Measurements from ENCODE around the gene ENTR1. TPM values are rescaled to one million over a fixed set of nuclear protein-coding genes. Genes with fewer than 3 reads are reported as not detected.
A peak's percentile ranks its signal among the peaks of the same experiment; 100 is the strongest.

The ENTR1 gene
- 10 to 100 TPM; 40.8 to 55.1 (median 43.7) TPM for total RNA-seq (2021; fragmentation: NEBNext Ultra II Directional; extraction: Animal tissue kit (Norgen Biotek cat#: 25700))
- long read RNA-seq, partial matches to known transcripts: 2 of 8 reads
- long read RNA-seq, other reads (novel, unspliced or antisense): 3 of 8 reads

- Mint-ChIP-seq H3K4me3 (peak within 1 kb of the TSS; percentile 98), H3K27ac (peak within 1 kb of the TSS; percentile 91), H3K36me3 (ENCODE audit: low read depth) (peaks cover 33% of the 10 kb centered on the region), H3K9me3 (no peaks in the 10 kb centered on the region), H3K4me1 (ENCODE audit: low read depth) (peaks cover 31% of the 10 kb centered on the region), H3K27me3 (ENCODE audit: insufficient read depth) (peaks cover 2% of the 10 kb centered on the region; the same call in 1 of the 2 replicates)
- no peak for TF ChIP-seq CTCF (IDR thresholded peaks at IDR 0.05)
- peak; percentile 78 for DNase-seq
These were observed at the start of gene ENTR1, which contains the start of gene PMPCA for GRCh38 chr9:136410500-136411287. TSS of gene ENTR1 (minus strand) at chr9:136410614. CDS start at chr9:136410397, 217 bp downstream. TSS of gene PMPCA (plus strand) at chr9:136410658. CDS start at chr9:136410669, 11 bp downstream.

- no peaks in the 10 kb centered on the region for H3K9me3 Mint-ChIP-seq
- no peaks in the 10 kb centered on the region for H3K4me1 Mint-ChIP-seq (ENCODE audit: low read depth)
- H3K27me3 Mint-ChIP-seq (ENCODE audit: insufficient read depth): peaks cover 5% of the 10 kb centered on the region; the same call in 1 of the 2 replicates
- no peak for DNase-seq
- H3K27ac Mint-ChIP-seq: no peak overlapping the region
- no peak for TF ChIP-seq CTCF (IDR thresholded peaks at IDR 0.05)
- H3K36me3 Mint-ChIP-seq (ENCODE audit: low read depth): peaks cover 22% of the 10 kb centered on the region; the same call in 1 of the 2 replicates
- no peak overlapping the region for H3K4me3 Mint-ChIP-seq
These were observed 49.0 kb upstream of the ENTR1 start for GRCh38 chr9:136459425-136459824.

- H3K4me3 Mint-ChIP-seq: no peak overlapping the region
- no peaks in the 10 kb centered on the region for H3K9me3 Mint-ChIP-seq
- H3K27me3 Mint-ChIP-seq (ENCODE audit: insufficient read depth): peaks cover 3% of the 10 kb centered on the region; the same call in 1 of the 2 replicates
- H3K27ac Mint-ChIP-seq: no peak overlapping the region
- TF ChIP-seq CTCF (IDR thresholded peaks at IDR 0.05): no peak
- no peak for DNase-seq
- H3K4me1 Mint-ChIP-seq (ENCODE audit: low read depth): no peaks in the 10 kb centered on the region
- peaks cover 21% of the 10 kb centered on the region; the same call in 1 of the 2 replicates for H3K36me3 Mint-ChIP-seq (ENCODE audit: low read depth)
These were observed 46.9 kb upstream of the ENTR1 start for GRCh38 chr9:136457326-136457725.

- TF ChIP-seq CTCF (IDR thresholded peaks at IDR 0.05): no peak
- H3K4me3 Mint-ChIP-seq: no peak overlapping the region
- no peaks in the 10 kb centered on the region for H3K4me1 Mint-ChIP-seq (ENCODE audit: low read depth)
- H3K27me3 Mint-ChIP-seq (ENCODE audit: insufficient read depth): peaks cover 3% of the 10 kb centered on the region; the same call in 1 of the 2 replicates
- no peaks in the 10 kb centered on the region for H3K9me3 Mint-ChIP-seq
- no peak for DNase-seq
- peaks cover 18% of the 10 kb centered on the region; the same call in 1 of the 2 replicates for H3K36me3 Mint-ChIP-seq (ENCODE audit: low read depth)
- H3K27ac Mint-ChIP-seq: no peak overlapping the region
These were observed 45.8 kb upstream of the ENTR1 start for GRCh38 chr9:136456258-136456657.

GRCh38 chr9:136455043-136456002, 44.9 kb upstream of the ENTR1 start:
- no peak for DNase-seq
- Mint-ChIP-seq H3K9me3 (no peaks in the 10 kb centered on the region), H3K27ac (peak overlapping the region; percentile 24; the same call in 1 of the 2 replicates), H3K36me3 (ENCODE audit: low read depth) (peaks cover 22% of the 10 kb centered on the region), H3K4me1 (ENCODE audit: low read depth) (no peaks in the 10 kb centered on the region), H3K4me3 (no peak overlapping the region), H3K27me3 (ENCODE audit: insufficient read depth) (peaks cover 3% of the 10 kb centered on the region; the same call in 1 of the 2 replicates)
- TF ChIP-seq CTCF (IDR thresholded peaks at IDR 0.05): no peak

All from HFFc6 (cell line).